ENCODE measurements around the gene PSMD5. TPM values are rescaled to one million over a fixed set of nuclear protein-coding genes. Genes with fewer than 3 reads are reported as not detected.

PSMD5 gene
- total and polyA plus RNA-seq, 3 donors from 2014 or later: 26.4 to 45.0 (median 39.0) TPM

- no peak for DNase-seq
- intact Hi-C loops (cut with DNase I; ENCODE audit: low total_unique reads): no loop called here
- Histone ChIP-seq H3K4me1 (peaks cover 7% of the 10 kb centered on the region), H3K27me3 (no peaks in the 10 kb centered on the region), H3K4me3 (peak overlapping the region; percentile 80 to 85), H3K27ac (peak overlapping the region; percentile 88 to 95), H3K9me3 (no peaks in the 10 kb centered on the region), H3K36me3 (ENCODE audit: low read depth, missing control alignments) (no peaks in the 10 kb centered on the region)
- WGBS, 2 donors: 28 to 29% methylated on average over 18 of the region's 18 CpGs
- TF ChIP-seq POLR2A (IDR thresholded peaks at IDR 0.05) (no peak), CTCF (IDR thresholded peaks at IDR 0.05) (no peak)
Measured at GRCh38 chr9:120841930-120842684, 615 bp downstream of the PSMD5 start.

GRCh38 chr9:120839146-120839545 is 3.6 kb downstream of the PSMD5 start:
- H3K27ac ChIP-seq: no peak overlapping the region
- no peak for DNase-seq
- no peaks in the 10 kb centered on the region for H3K27me3 ChIP-seq
- no peaks in the 10 kb centered on the region for H3K9me3 ChIP-seq
- H3K36me3 ChIP-seq (ENCODE audit: low read depth, missing control alignments): no peaks in the 10 kb centered on the region
- H3K4me3 ChIP-seq: no peak overlapping the region
- 83 to 85% methylated on average over 2 of the region's 2 CpGs for WGBS, 2 donors
- intact Hi-C loops (cut with DNase I; ENCODE audit: low total_unique reads): no loop called here
- TF ChIP-seq CTCF (IDR thresholded peaks at IDR 0.05): no peak
- TF ChIP-seq POLR2A (IDR thresholded peaks at IDR 0.05): no peak
- H3K4me1 ChIP-seq: peaks cover 4% of the 10 kb centered on the region

GRCh38 chr9:120837921-120838320 is 4.8 kb downstream of the PSMD5 start:
- no peak overlapping the region for H3K4me3 ChIP-seq
- no peak for DNase-seq
- H3K27me3 ChIP-seq: no peaks in the 10 kb centered on the region
- no peaks in the 10 kb centered on the region for H3K9me3 ChIP-seq
- H3K36me3 ChIP-seq (ENCODE audit: low read depth, missing control alignments): no peaks in the 10 kb centered on the region
- WGBS, 2 donors: 79 to 87% methylated on average over 3 of the region's 3 CpGs
- H3K4me1 ChIP-seq: peaks cover 4% of the 10 kb centered on the region
- no peak for TF ChIP-seq POLR2A (IDR thresholded peaks at IDR 0.05)
- TF ChIP-seq CTCF (IDR thresholded peaks at IDR 0.05): no peak
- H3K27ac ChIP-seq: no peak overlapping the region
- intact Hi-C loops (cut with DNase I; ENCODE audit: low total_unique reads): no loop called here

- no peak for DNase-seq
- Histone ChIP-seq H3K9me3 (no peaks in the 10 kb centered on the region), H3K4me1 (no peaks in the 10 kb centered on the region), H3K27me3 (no peaks in the 10 kb centered on the region), H3K4me3 (no peak overlapping the region), H3K36me3 (ENCODE audit: low read depth, missing control alignments) (no peaks in the 10 kb centered on the region), H3K27ac (no peak overlapping the region)
- TF ChIP-seq CTCF (IDR thresholded peaks at IDR 0.05): no peak
- no peak for TF ChIP-seq POLR2A (IDR thresholded peaks at IDR 0.05)
- intact Hi-C loops (cut with DNase I; ENCODE audit: low total_unique reads): no loop called here
- 89 to 92% methylated on average over 7 of the region's 7 CpGs for WGBS, 2 donors
Measured at GRCh38 chr9:120833325-120833724, 9.4 kb downstream of the PSMD5 start.

GRCh38 chr9:120832807-120833206 is 9.9 kb downstream of the PSMD5 start:
- intact Hi-C loops (cut with DNase I; ENCODE audit: low total_unique reads): no loop called here
- DNase-seq: no peak
- no peaks in the 10 kb centered on the region for H3K27me3 ChIP-seq
- no peak overlapping the region for H3K4me3 ChIP-seq
- H3K9me3 ChIP-seq: no peaks in the 10 kb centered on the region
- H3K36me3 ChIP-seq (ENCODE audit: low read depth, missing control alignments): no peaks in the 10 kb centered on the region
- no peak for TF ChIP-seq POLR2A (IDR thresholded peaks at IDR 0.05)
- no peak for TF ChIP-seq CTCF (IDR thresholded peaks at IDR 0.05)
- no peak overlapping the region for H3K27ac ChIP-seq
- no peaks in the 10 kb centered on the region for H3K4me1 ChIP-seq

Measured in testis (tissue), 3 donors.